NCI-H82 (cell line): ENCODE measurements around the gene SLC41A1.

ENCODE experiments used
- DNase-seq: peaks from one replicate; lab custom pipeline; 2025; lab: John Stamatoyannopoulos, UW

The SLC41A1 gene

GRCh38 chr1:205751036-205751651, 61.9 kb downstream of the SLC41A1 start:
- peak; percentile 63 for DNase-seq

GRCh38 chr1:205750138-205751035, 62.6 kb downstream of the SLC41A1 start, which contains the start of gene NUCKS1:
Gene NUCKS1, minus strand, starts transcription at chr1:205750182. Its CDS starts 209 bp downstream, at chr1:205749973.
- peak; percentile 100 for DNase-seq

DNA sequence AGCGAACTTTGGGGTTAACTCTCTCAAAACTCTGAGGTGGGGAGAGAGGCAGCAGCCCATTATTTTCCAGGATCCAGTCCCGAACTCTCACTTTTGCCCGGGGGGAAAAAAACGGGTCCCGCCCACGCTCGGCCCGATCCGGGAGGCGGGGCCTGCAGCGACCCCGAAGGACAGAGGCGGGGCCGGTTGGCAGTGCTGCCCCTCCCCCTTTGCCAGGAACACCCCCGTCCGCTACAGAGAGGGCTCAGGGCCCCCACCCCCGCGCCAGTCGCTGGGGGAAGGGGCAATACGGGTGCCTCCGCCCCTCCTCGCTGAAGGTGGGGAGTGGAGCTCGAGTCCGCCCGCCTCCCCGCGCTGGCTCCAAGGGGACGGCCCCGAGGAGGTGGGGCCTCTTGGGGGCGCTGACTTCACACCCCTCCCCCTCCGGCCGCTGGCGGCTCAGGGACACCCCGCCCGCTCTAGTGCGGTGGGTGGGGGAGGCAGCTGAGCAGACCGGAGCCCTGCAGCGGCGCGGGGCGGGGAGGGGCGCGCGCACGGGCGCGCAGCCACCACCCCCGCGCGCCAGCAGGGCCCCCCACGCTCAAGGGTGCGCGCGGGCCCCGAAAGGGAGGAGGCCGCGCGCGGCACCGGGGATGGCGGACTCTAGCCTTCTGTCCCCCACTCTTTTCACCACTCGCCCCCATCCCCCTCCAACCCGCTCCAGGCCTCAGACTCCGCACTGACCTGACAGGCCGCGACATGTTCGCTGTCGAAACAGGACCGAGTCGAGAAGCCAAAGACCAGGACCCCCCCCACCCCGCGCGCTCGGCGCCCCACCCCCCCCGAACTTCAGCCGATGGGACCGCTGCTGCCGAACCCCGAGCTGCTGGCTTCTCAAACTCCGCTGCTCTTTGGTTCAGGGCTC, 63.5 kb downstream of the SLC41A1 start:
- DNase-seq, result peak; percentile 100

GRCh38 chr1:205748403-205749233, 64.4 kb downstream of the SLC41A1 start:
- DNase-seq, result peak; percentile 57

GRCh38 chr1:205746757-205747412, 66.1 kb downstream of the SLC41A1 start:
- DNase-seq, result no peak

DNA sequence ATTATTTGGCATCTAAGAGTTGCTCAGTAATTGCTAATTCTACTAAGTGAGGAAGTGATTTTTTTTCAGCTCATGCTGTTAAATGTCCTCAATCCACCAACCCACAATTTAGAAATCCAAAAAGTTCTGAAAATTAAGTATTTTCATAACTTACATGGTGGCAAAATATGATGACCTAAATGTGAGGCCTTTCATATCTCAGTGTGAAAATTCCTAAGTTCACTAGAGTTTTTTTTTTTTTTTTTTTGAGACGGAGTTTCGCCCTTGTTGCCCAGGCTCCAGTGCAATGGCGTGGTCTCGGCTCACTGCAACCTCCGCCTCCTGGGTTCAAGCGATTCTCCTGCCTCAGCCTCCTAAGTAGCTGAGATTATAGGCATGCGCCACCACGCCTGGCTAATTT, 68.6 kb downstream of the SLC41A1 start:
- no peak for DNase-seq

- DNase-seq, result no peak
Measured at GRCh38 chr1:205743977-205744376, 69.0 kb downstream of the SLC41A1 start.

- DNase-seq, result no peak
Measured at GRCh38 chr1:205741681-205742080, 71.3 kb downstream of the SLC41A1 start.

GRCh38 chr1:205739348-205740160, 73.4 kb downstream of the SLC41A1 start:
- no peak for DNase-seq
